Measurements from ENCODE around the gene MAML2. TPM values are rescaled to one million over a fixed set of nuclear protein-coding genes. Genes with fewer than 3 reads are reported as not detected.

Gene MAML2
- total and polyA plus RNA-seq, 2 of the 8 experiments (the other 6 are each of a cell fraction or from before 2014, with no cell fraction given), result 3.8 to 6.6 TPM

GRCh38 chr11:96162816-96163499 is 180.0 kb downstream of the MAML2 start:
- Histone ChIP-seq H3K56ac (replicated peaks; ENCODE audit: insufficient read length, low read depth, low read length) (no peak overlapping the region), H2AK5ac (ENCODE audit: low read depth, low read length) (no peak overlapping the region), H2BK120ac (replicated peaks; ENCODE audit: low read depth, low read length) (no peak overlapping the region), H3K4me3 (ENCODE audit: extremely low read depth in 1 of 4, insufficient read depth in 2 of 4, low read depth in 3 of 4, low read length in 4 of 4) (no peak overlapping the region), H4K8ac (ENCODE audit: extremely low read depth, insufficient read depth, low read length) (no peak overlapping the region), H3K4me1 (replicated peaks in 1 of 4; ENCODE audit: control insufficient read depth in 3 of 4, insufficient read depth in 4 of 4, low read length in 3 of 4) (peaks cover 0 to 15% (median 11%) of the 10 kb centered on the region in 4 experiments; a peak in 6 of 7 replicates), H4K91ac (replicated peaks; ENCODE audit: insufficient read length, low read length) (no peak overlapping the region), H3K27me3 (replicated peaks in 1 of 4; ENCODE audit: control insufficient read depth in 3 of 4, extremely low read depth in 1 of 4, insufficient read depth in 3 of 4, low read length in 3 of 4) (no peaks in the 10 kb centered on the region), H3K23ac (ENCODE audit: insufficient read length) (no peak overlapping the region), H3K18ac (ENCODE audit: extremely low read depth, low read length) (no peak overlapping the region), H3K4me2 (ENCODE audit: insufficient read depth in 1 of 2, low read depth in 2 of 2, low read length in 2 of 2) (no peak overlapping the region), H3K9me3 (ENCODE audit: insufficient read depth in 2 of 2, low read depth in 1 of 2, low read length in 1 of 2) (no peaks in the 10 kb centered on the region), H2BK15ac (ENCODE audit: low read length) (no peak overlapping the region), H2BK12ac (ENCODE audit: low read depth, low read length) (no peak overlapping the region), H3K14ac (ENCODE audit: insufficient read length) (no peak overlapping the region), H3K9ac (replicated peaks in 1 of 4; ENCODE audit: extremely low read depth in 1 of 4, low read depth in 3 of 4, low read length in 3 of 4) (no peak overlapping the region), H3K79me1 (ENCODE audit: low read depth, low read length) (no peaks in the 10 kb centered on the region; the same call in 1 of the 2 replicates), H3K36me3 (ENCODE audit: control insufficient read depth in 2 of 4, insufficient read depth in 4 of 4, low read length in 3 of 4) (no peaks in the 10 kb centered on the region), H3K79me2 (ENCODE audit: control insufficient read depth in 1 of 2, insufficient read depth in 2 of 2, low read length in 2 of 2) (no peaks in the 10 kb centered on the region), H3K23me2 (ENCODE audit: low read depth, low read length) (peaks cover 2% of the 10 kb centered on the region; the same call in 1 of the 2 replicates), H3K27ac (ENCODE audit: low read depth, low read length) (no peak overlapping the region), H2AFZ (ENCODE audit: low read length) (no peak overlapping the region), H3K4ac (replicated peaks; ENCODE audit: insufficient read length, low read depth, low read length) (no peak overlapping the region), H2BK5ac (ENCODE audit: low read depth, low read length) (no peak overlapping the region), H4K5ac (ENCODE audit: insufficient read length, low read depth, low read length) (no peak overlapping the region), H4K20me1 (replicated peaks in 1 of 2; ENCODE audit: control insufficient read depth in 1 of 2, insufficient read depth in 2 of 2, low read length in 2 of 2) (no peaks in the 10 kb centered on the region), H2BK20ac (ENCODE audit: low read length) (no peak overlapping the region)
- no peak for DNase-seq (ENCODE audit: low read depth in 1 of 2, low spot score in 2 of 2)
- 91% methylated on average over 6 of the region's 6 CpGs; no CpG with 5 or more reads in 1 of the 2 experiments for WGBS, 2 experiments (ENCODE audit: extremely low coverage in 1 of 2, insufficient coverage in 1 of 2, insufficient read length in 1 of 2, insufficient replicate concordance in 2 of 2, low coverage in 1 of 2, low lambda C conversion rate in 2 of 2, missing lambda C conversion rate in 1 of 2)
- no peak for FAIRE-seq
- CTCF ChIA-PET (ENCODE audit: partially characterized antibody), result interaction anchor here (0.7 to 1.6 kb wide), 4 partner anchors 53 to 180 kb away, joined by 3 to 4 read pairs (median 3); partner anchors contain the start of gene MAML2
- TF ChIP-seq CEBPB (IDR thresholded peaks at IDR 0.05; ENCODE audit: low read depth, low read length), result no peak
- TF ChIP-seq SP2 (IDR thresholded peaks at IDR 0.05; ENCODE audit: low read length), result no peak
- no peak for TF ChIP-seq JUND (IDR thresholded peaks at IDR 0.05; ENCODE audit: low read length)
- no peak for TF ChIP-seq ZNF274 (IDR thresholded peaks at IDR 0.05; ENCODE audit: borderline replicate concordance, extremely low read depth, low read length)
- no peak for TF ChIP-seq JUN (IDR thresholded peaks at IDR 0.05; ENCODE audit: low read depth, low read length)
- TF ChIP-seq RAD21 (IDR thresholded peaks at IDR 0.05 in 1 of 2, conservative IDR thresholded peaks at IDR 0.05 in 1 of 2; ENCODE audit: low read depth in 2 of 2, low read length in 2 of 2), result no peak
- TF ChIP-seq POU5F1 (IDR thresholded peaks at IDR 0.05; ENCODE audit: low read depth, low read length), result no peak
- no peak for TF ChIP-seq USF2 (IDR thresholded peaks at IDR 0.05; ENCODE audit: low read length)
- POLR2A ChIA-PET (ENCODE audit: partially characterized antibody), result interaction anchor here (1.6 kb wide), 1 partner anchor 80 kb away, joined by 5 read pairs; no protein-coding TSS in a partner anchor
